GM12878 (cell line): ENCODE measurements around the gene FGF19.

Source experiments
- MXI1 ChIP-seq: fragments of 150-350 bp; IDR thresholded peaks from 2 replicates; pipeline ENCODE4 v1.6.1; 2011; ENCODE audit warnings: low read depth, mild to moderate bottlenecking, inconsistent platforms, low read length, improper control_type of control experiment
- RAD21 ChIP-seq: IDR thresholded peaks from 2 replicates; pipeline ENCODE4 v1.6.1; 2011; ENCODE audit warnings: mild to moderate bottlenecking, low read depth, low read length, moderate library complexity; ENCODE audit not compliant: insufficient read depth
- SIN3A ChIP-seq: IDR thresholded peaks from 2 replicates; pipeline ENCODE4 v1.6.1; 2012; ENCODE audit warnings: low read depth, low read length, improper control_type of control experiment
- TF ChIP-seq, protein P1 (sequence below): IDR thresholded peaks from 2 replicates; pipeline ENCODE4 v1.6.1; 2012; ENCODE audit warnings: low read depth, low read length, improper control_type of control experiment
- TF ChIP-seq, protein P2 (sequence below): fragments of 450-650 bp; conservative IDR thresholded peaks from 2 replicates; pipeline ENCODE4 v1.6.1; 2017; ENCODE audit warnings: mild to moderate bottlenecking, moderate library complexity
- TF ChIP-seq, protein P3 (sequence below), 3 experiments: IDR thresholded peaks in 2 of 3; conservative IDR thresholded peaks in 1 of 3; 2 replicates each; pipeline ENCODE4 v1.5.1; 2011; ENCODE audit warnings: low read depth in 3 of 3, low read length in 3 of 3, mild to moderate bottlenecking in 3 of 3, control low read depth in 2 of 3, moderate library complexity in 2 of 3, inconsistent platforms in 1 of 3, mixed read lengths in 1 of 3; ENCODE audit not compliant: control insufficient read depth in 2 of 3, insufficient read depth in 1 of 3; ENCODE audit errors: extremely low read depth in 1 of 3

DNA sequence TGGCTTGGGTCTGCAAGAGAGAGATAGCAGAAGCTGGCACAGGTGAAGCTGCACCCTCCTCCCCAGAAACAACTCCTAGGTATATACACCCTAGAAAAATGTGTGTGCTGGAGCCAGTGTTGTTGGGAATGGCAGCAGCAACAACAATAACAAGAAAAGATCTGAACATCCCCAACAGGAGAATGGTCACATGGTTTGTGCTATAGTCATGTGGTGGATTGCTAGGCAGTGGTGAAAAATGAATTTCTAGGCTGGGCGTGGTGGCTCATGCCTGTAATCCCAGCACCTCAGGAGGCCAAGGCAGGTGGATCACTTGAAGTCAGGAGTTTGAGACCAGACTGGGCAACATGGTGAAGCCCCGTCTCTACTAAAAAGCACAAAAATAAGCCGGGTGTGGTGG lies 31.0 kb upstream of the FGF19 start:
- no peak for TF ChIP-seq SIN3A
- TF ChIP-seq, protein P1, sequence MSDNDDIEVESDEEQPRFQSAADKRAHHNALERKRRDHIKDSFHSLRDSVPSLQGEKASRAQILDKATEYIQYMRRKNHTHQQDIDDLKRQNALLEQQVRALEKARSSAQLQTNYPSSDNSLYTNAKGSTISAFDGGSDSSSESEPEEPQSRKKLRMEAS: no peak
- TF ChIP-seq RAD21: no peak
- TF ChIP-seq, protein P2, sequence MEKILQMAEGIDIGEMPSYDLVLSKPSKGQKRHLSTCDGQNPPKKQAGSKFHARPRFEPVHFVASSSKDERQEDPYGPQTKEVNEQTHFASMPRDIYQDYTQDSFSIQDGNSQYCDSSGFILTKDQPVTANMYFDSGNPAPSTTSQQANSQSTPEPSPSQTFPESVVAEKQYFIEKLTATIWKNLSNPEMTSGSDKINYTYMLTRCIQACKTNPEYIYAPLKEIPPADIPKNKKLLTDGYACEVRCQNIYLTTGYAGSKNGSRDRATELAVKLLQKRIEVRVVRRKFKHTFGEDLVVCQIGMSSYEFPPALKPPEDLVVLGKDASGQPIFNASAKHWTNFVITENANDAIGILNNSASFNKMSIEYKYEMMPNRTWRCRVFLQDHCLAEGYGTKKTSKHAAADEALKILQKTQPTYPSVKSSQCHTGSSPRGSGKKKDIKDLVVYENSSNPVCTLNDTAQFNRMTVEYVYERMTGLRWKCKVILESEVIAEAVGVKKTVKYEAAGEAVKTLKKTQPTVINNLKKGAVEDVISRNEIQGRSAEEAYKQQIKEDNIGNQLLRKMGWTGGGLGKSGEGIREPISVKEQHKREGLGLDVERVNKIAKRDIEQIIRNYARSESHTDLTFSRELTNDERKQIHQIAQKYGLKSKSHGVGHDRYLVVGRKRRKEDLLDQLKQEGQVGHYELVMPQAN: no peak
- TF ChIP-seq, protein P3, sequence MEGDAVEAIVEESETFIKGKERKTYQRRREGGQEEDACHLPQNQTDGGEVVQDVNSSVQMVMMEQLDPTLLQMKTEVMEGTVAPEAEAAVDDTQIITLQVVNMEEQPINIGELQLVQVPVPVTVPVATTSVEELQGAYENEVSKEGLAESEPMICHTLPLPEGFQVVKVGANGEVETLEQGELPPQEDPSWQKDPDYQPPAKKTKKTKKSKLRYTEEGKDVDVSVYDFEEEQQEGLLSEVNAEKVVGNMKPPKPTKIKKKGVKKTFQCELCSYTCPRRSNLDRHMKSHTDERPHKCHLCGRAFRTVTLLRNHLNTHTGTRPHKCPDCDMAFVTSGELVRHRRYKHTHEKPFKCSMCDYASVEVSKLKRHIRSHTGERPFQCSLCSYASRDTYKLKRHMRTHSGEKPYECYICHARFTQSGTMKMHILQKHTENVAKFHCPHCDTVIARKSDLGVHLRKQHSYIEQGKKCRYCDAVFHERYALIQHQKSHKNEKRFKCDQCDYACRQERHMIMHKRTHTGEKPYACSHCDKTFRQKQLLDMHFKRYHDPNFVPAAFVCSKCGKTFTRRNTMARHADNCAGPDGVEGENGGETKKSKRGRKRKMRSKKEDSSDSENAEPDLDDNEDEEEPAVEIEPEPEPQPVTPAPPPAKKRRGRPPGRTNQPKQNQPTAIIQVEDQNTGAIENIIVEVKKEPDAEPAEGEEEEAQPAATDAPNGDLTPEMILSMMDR (IDR thresholded peaks at IDR 0.05 in 2 of 3, conservative IDR thresholded peaks at IDR 0.05 in 1 of 3; ENCODE audit: control insufficient read depth in 2 of 3, extremely low read depth in 1 of 3, insufficient read depth in 1 of 3, low read depth in 3 of 3, low read length in 3 of 3): no peak
- no peak for TF ChIP-seq MXI1
